ENCODE results near the gene NIM1K.
"Not testable (repeated sequence)": the region's sequence is repeated elsewhere in the genome, so short reads cannot be mapped to it uniquely, and the experiment has no call there.

The NIM1K gene

GRCh38 chr5:43191740-43192557 is at the start of gene NIM1K:
TSS of gene NIM1K (plus strand) at chr5:43192225. CDS start at chr5:43245776, 53,551 bp downstream.
- no peak for DNase-seq

DNA sequence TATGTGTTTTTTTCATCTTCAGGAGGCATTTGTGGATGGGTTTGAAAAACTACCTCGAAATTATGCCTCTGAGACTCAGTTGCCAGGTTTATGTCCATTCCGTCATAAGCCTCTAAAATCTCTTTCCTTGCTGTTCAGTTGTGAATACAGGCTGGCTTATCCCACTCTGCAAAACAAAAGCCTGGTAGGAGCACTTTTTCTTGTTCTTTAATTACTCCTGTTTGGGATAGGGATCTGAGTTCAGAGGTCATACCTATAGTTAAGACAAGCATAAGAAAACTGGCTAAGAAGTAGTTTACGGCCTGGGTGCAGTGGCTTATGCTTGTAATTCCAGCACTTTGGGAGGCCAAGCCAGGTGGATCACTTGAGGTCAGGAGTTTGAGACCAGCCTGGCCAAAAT is 47.0 kb upstream of the NIM1K start:
- no peak for DNase-seq

- no peak for DNase-seq
These were observed 45.1 kb upstream of the NIM1K start for GRCh38 chr5:43146958-43147357.

GRCh38 chr5:43148417-43148816 is 43.6 kb upstream of the NIM1K start:
- DNase-seq, result no peak

GRCh38 chr5:43149231-43149630 is 42.8 kb upstream of the NIM1K start:
- no peak for DNase-seq

DNA sequence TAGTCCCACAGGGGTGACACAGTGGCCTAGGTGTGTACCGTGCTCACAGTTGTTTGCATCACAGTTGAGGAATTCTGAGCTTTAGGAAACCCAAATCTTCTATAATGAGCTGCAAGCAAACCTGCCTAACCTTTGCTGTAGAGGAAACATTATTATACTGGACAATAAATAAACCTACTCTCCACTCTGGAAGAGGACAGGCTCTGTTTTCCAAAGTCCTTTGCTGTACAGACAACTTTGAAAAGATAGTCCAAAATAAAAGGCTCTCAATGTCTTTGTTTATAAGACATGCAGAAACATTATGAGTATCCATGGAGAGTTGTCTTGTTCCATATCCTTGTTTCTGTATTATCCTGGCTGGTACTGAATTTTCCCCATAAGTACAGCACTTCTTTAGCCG is 42.0 kb upstream of the NIM1K start:
- no peak for DNase-seq

GRCh38 chr5:43150748-43151147 is 41.3 kb upstream of the NIM1K start:
- DNase-seq, result no peak

DNA sequence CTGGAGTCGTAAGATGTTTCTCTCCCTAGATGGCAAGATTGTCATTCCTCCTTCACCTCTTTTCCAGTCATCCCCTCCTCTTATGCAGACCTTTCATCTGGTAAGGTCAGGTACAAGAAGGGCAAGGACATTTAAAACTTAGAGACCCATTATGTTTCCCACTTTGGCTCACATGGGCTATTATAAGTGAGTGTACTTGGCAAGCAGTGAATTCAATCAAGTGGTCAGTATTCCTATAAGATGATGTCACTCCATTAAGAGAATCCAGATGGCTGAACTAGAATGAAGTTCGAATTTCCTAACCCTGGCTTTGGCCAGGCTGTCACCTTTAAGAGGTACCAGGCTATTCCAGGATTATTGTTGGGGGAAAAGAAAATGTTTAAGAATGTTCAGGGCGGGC is 39.1 kb upstream of the NIM1K start:
- no peak for DNase-seq

- DNase-seq, result no peak
These were observed 37.6 kb upstream of the NIM1K start for GRCh38 chr5:43154469-43154868.

DNA sequence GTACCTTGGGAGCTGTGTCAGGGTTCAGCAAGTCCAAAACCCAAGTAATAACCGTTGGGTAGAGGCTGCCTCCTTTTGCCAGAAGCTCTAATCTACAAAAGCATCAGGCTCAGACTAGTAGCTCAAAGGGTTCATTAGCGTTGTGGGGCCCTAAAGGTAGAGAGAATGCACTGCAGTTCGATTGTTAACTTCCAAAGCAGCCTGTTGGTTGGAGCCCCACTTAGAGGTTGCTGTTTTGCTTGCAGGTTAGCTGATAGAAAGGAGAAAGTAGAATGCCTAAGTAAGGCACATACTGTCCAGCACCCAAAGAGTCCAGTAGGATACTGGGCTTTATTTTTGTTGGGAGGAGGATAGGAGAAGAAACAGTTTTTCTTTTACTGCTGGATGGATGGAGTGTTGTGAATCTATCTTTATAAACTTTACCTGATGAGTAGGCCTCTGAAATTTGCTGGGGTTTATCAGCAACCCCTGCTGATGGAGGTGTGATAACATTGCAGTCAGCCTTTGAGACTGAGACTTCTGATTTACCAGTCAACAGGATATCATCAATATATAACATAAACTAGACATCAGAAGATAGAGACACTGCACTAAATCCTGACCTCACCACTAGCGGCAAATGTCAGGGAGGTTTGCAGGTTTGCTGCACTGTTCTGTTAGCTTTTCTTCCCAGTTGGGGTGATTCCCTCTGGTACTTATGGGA is 36.5 kb upstream of the NIM1K start:
- no peak for DNase-seq

DNA sequence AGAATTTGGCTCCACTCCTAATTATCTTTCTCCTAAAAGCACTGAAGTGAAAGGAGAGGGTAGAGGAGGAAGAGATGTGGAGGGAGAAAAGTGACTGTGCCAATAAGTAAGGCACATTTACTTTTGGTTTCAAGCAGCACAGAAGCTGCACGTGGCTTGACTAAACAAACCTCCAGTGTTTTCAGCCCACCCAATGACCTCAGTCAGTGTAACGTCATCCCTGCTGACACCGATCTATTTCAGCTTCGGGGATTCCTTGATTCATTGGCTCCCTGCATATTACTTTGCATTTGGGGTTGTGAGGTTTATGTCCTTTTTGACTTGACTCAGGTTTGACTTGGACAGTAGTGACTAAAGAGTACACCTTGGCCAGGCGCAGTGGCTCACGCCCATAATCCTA is 35.6 kb upstream of the NIM1K start:
- DNase-seq, result no peak

- no peak for DNase-seq
These were observed 35.0 kb upstream of the NIM1K start for GRCh38 chr5:43157068-43157467.

DNA sequence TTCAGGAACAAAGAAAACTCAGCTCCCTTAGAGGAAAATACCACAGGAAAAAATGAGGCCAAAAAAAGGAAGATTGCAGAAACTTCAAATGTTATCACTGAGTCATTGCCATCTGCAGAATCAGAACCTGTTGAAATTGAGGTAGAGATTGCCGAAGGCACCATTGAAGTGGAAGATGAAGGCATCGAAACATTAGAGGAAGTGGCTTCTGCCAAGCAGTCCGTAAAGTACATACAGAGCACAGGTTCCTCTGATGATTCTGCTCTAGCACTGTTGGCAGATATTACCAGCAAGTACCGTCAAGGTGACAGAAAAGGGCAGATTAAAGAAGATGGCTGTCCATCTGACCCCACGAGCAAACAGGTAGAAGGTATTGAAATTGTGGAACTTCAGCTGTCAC is 30.8 kb upstream of the NIM1K start:
- DNase-seq, result no peak

GRCh38 chr5:43164801-43165200 is 27.2 kb upstream of the NIM1K start:
- not testable (repeated sequence) for DNase-seq

DNA sequence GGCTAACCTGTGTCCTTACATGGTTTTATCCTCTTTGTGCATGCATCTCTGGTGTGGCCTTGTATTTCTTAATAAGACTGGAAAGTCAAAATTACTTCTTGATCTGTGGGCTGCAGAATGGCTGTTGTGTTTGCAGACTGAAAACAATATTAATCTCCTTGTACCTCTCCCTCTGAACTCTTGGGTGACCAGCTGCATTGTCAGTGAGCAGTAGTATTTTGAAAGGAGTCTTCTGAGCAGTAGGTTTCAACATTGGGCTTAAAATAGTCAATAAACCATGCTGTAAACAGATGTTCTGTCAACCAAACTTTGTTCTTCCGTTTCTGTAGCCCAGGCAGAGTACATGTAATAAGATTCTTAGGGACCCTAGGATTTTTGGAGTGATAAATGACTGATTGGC is 26.7 kb upstream of the NIM1K start:
- no peak for DNase-seq

DNA sequence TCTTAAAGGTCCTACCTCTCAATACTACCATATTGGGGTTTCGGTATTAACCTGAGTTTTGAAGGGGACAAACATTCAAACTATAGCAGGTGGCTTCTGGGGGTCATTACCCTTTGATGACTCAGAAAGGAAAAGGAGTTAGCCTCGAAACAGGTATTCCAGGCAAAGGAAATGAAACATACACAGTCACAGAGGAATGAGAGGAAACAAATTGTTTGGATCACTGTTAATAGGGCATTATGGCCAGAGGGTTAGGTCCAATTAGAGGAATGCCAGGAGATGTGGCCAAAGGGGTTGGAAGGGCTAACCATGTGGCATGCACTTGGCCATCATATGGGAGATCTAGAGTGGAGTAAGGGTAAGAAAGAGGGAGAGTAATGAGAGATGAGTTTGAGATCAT is 23.9 kb upstream of the NIM1K start:
- DNase-seq, result no peak

DNA sequence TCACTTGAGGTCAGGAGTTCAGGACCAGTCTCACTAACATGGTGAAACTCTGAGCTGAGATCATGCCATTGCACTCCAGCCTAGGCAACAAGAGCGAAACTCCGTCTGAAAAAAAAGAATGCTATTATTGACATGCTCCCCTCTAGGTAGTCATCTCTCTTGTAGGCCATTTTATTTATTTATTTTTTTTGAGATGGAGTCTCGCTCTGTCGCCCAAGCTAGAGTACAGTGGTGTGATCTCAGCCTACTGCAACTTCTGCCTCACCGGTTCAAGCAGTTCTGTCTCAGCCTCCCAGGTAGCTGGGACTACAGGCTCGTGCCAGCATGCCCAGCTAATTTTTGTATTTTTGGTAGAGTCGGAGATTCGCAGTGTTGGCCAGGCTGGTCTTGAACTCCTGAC is 20.6 kb upstream of the NIM1K start:
- no peak for DNase-seq

DNA sequence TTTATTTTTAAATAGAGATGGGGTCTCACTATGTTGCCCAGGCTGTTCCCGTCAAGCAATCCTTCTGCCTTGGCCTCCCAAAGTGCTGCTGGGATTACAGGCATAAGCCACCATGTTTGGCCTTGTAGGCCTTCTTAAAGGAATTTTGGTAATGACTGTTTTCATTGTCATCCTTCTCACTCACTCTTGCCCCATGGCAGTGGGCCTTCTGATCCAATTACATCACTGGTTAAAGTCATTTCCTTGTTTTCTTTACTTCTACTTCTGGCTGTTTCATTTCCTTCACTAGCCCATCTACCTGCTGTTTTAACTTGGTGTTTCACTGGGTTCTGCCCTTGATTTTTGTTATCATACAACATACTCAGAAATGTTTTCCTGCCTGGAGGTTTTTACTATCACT is 20.1 kb upstream of the NIM1K start:
- DNase-seq, result no peak

- DNase-seq, result no peak
These were observed 19.2 kb upstream of the NIM1K start for GRCh38 chr5:43172779-43173178.

DNA sequence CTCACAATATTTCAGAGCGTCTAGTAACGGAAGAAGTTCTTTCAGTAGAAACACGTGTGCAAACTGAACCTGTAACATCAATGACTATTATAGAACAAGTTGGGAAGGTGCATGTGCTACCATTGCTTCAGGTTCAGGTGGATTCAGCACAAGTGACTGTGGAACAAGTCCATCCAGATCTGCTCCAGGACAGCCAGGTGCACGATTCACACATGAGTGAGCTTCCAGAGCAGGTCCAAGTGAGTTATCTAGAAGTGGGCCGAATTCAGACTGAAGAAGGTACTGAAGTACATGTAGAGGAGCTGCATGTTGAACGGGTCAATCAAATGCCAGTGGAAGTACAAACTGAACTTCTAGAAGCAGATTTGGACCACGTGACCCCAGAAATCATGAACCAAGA is 17.4 kb upstream of the NIM1K start:
- DNase-seq, result no peak

- DNase-seq, result no peak
These were observed 12.2 kb upstream of the NIM1K start for GRCh38 chr5:43179836-43180235.

DNA sequence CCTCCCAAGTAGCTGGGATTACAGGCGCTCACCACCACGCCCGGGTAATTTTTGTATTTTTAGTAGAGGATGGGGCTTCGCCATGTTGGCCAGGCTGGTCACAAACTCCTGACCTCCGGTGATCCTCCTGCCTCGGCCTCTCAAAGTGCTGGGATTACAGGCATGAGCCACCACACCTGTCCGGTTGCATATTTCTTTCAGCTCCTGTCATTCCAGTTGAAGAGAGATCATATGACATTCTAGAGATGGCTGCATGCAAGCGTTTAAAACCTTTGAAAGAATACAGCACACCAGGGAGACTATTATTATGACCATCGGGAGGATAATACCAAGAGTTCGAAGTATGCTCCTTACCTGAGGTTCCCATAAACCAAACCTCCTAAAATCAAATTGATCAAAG is 9.6 kb upstream of the NIM1K start:
- no peak for DNase-seq

GRCh38 chr5:43183101-43183500 is 8.9 kb upstream of the NIM1K start:
- not testable (repeated sequence) for DNase-seq

GRCh38 chr5:43190755-43191603 is 1.0 kb upstream of the NIM1K start:
- no peak for DNase-seq
